H1 (cell line): Measurements from ENCODE around the gene LFNG. TPM values are rescaled to one million over a fixed set of nuclear protein-coding genes. Genes with fewer than 3 reads are reported as not detected.

Source experiments
- CTCF ChIA-PET: fragments of 300-600 bp; sonication (Branson Sonifier 250); formaldehyde crosslinking; loops from one replicate; lab custom pipeline; 2021; ENCODE audit not compliant: partially characterized antibody; lab: Charles Lee
- POLR2A ChIA-PET: fragments of 300-600 bp; sonication (Branson Sonifier 250); formaldehyde crosslinking; loops from one replicate; lab custom pipeline; 2021; ENCODE audit warnings: inconsistent platforms; ENCODE audit not compliant: partially characterized antibody; lab: Charles Lee
- DNase-seq, 2 experiments: peaks; one replicate each; pipeline versions ENCODE4 v3.0.0 to v3.0.0-alpha.2; 2010 to 2022; ENCODE audit warnings: low spot score in 2 of 2, low read depth in 1 of 2, mixed read lengths in 1 of 2
- FAIRE-seq: peaks from 2 replicates; lab custom pipeline; 2011; peaks lifted over from hg19 to GRCh38; lab: Jason Lieb, UNC
- H2AFZ ChIP-seq: 2 replicates; pipeline ENCODE4 v1.8.1; 2012; ENCODE audit warnings: low read length, inconsistent platforms
- H2AK5ac ChIP-seq: 2 replicates; pipeline ENCODE4 v1.6.1; 2013; ENCODE audit warnings: low read depth, low read length
- H2BK120ac ChIP-seq: replicated peaks from 2 replicates; pipeline ENCODE3; 2013; ENCODE audit warnings: low read depth, low read length, inconsistent platforms
- H2BK12ac ChIP-seq: 2 replicates; pipeline ENCODE4 v1.6.1; 2013; ENCODE audit warnings: low read depth, low read length
- H2BK15ac ChIP-seq: 2 replicates; pipeline ENCODE4 v1.6.1; 2013; ENCODE audit warnings: low read length
- H2BK20ac ChIP-seq: 2 replicates; pipeline ENCODE4 v1.6.1; 2013; ENCODE audit warnings: low read length
- H2BK5ac ChIP-seq: 2 replicates; pipeline ENCODE4 v1.6.1; 2013; ENCODE audit warnings: low read depth, low read length
- H3K14ac ChIP-seq: 2 replicates; pipeline ENCODE4 v1.6.1; 2013; ENCODE audit warnings: inconsistent platforms; ENCODE audit not compliant: insufficient read length
- H3K18ac ChIP-seq: 2 replicates; pipeline ENCODE4 v1.6.1; 2013; ENCODE audit warnings: low read length; ENCODE audit errors: extremely low read depth
- H3K23ac ChIP-seq: 2 replicates; pipeline ENCODE4 v1.6.1; 2013; ENCODE audit warnings: inconsistent platforms; ENCODE audit not compliant: insufficient read length
- H3K23me2 ChIP-seq: 2 replicates; pipeline ENCODE4 v1.6.1; 2013; ENCODE audit warnings: low read depth, low read length
- H3K27ac ChIP-seq: 2 replicates; pipeline ENCODE4 v1.6.1; 2011; ENCODE audit warnings: low read depth, low read length, inconsistent platforms
- H3K27me3 ChIP-seq, 4 experiments: replicated peaks in 1 of 4; 1 replicate in 1 of 4; 2 replicates in 3 of 4; pipeline versions ENCODE4 v1.6.1 to v1.8.1; 2011 to 2013; ENCODE audit warnings: low read length in 3 of 4, mild to moderate bottlenecking in 3 of 4, inconsistent platforms in 2 of 4, mixed read lengths in 2 of 4, moderate library complexity in 1 of 4; ENCODE audit not compliant: control insufficient read depth in 3 of 4, insufficient read depth in 3 of 4; ENCODE audit errors: extremely low read depth in 1 of 4
- H3K36me3 ChIP-seq, 4 experiments: 2 replicates each; pipeline versions ENCODE4 v1.6.1 to v1.8.1; 2011 to 2013; ENCODE audit warnings: mild to moderate bottlenecking in 4 of 4, low read length in 3 of 4, moderate library complexity in 2 of 4, control low read depth in 1 of 4, inconsistent platforms in 1 of 4; ENCODE audit not compliant: insufficient read depth in 4 of 4, control insufficient read depth in 2 of 4
- H3K4ac ChIP-seq: replicated peaks from 2 replicates; pipeline ENCODE3; 2013; ENCODE audit warnings: low read length, low read depth, mixed read lengths, inconsistent platforms; ENCODE audit not compliant: insufficient read length
- H3K4me1 ChIP-seq, 4 experiments: replicated peaks in 1 of 4; 1 replicate in 1 of 4; 2 replicates in 3 of 4; pipeline versions ENCODE4 v1.6.1 to v1.8.1; 2011 to 2013; ENCODE audit warnings: low read length in 3 of 4, inconsistent platforms in 2 of 4, mixed read lengths in 1 of 4; ENCODE audit not compliant: insufficient read depth in 4 of 4, control insufficient read depth in 3 of 4
- H3K4me2 ChIP-seq, 2 experiments: 2 replicates each; pipeline versions ENCODE4 v1.6.1 to v1.8.1; 2011 to 2013; ENCODE audit warnings: low read depth in 2 of 2, low read length in 2 of 2, control low read depth in 1 of 2, inconsistent platforms in 1 of 2, mild to moderate bottlenecking in 1 of 2; ENCODE audit not compliant: insufficient read depth in 1 of 2
- H3K4me3 ChIP-seq, 4 experiments: fragments of 200-600, 300-600 bp in 1 of 4; sonication (generic), shearing (Covaris generic), sonication (Bioruptor Twin) in 1 of 4; 2 replicates each; pipeline versions ENCODE4 v1.5.1 to v1.8.1; 2011 to 2016; ENCODE audit warnings: low read length in 4 of 4, low read depth in 3 of 4, control low read depth in 2 of 4, inconsistent platforms in 2 of 4, mild to moderate bottlenecking in 2 of 4, mixed read lengths in 1 of 4, moderate library complexity in 1 of 4; ENCODE audit not compliant: insufficient read depth in 2 of 4; ENCODE audit errors: extremely low read depth in 1 of 4
- H3K56ac ChIP-seq: replicated peaks from 2 replicates; pipeline ENCODE3; 2013; ENCODE audit warnings: low read depth, mild to moderate bottlenecking, mixed read lengths, low read length, inconsistent platforms; ENCODE audit not compliant: insufficient read length
- H3K79me1 ChIP-seq: 2 replicates; pipeline ENCODE4 v1.6.1; 2013; ENCODE audit warnings: low read depth, low read length, control low read depth
- H3K79me2 ChIP-seq, 2 experiments: 2 replicates each; pipeline versions ENCODE4 v1.6.1 to v1.8.1; 2012 to 2013; ENCODE audit warnings: low read length in 2 of 2, mild to moderate bottlenecking in 2 of 2, inconsistent platforms in 1 of 2; ENCODE audit not compliant: insufficient read depth in 2 of 2, control insufficient read depth in 1 of 2
- H3K9ac ChIP-seq, 4 experiments: replicated peaks in 1 of 4; 1 replicate in 1 of 4; 2 replicates in 3 of 4; pipeline versions ENCODE4 v1.6.1 to v1.8.1; 2011 to 2013; ENCODE audit warnings: low read depth in 3 of 4, low read length in 3 of 4, control low read depth in 2 of 4, mild to moderate bottlenecking in 2 of 4, moderate library complexity in 2 of 4, inconsistent platforms in 1 of 4; ENCODE audit errors: extremely low read depth in 1 of 4
- H3K9me3 ChIP-seq, 2 experiments: 2 replicates each; pipeline versions ENCODE4 v1.6.1 to v1.8.1; 2012 to 2013; ENCODE audit warnings: mild to moderate bottlenecking in 2 of 2, moderate library complexity in 2 of 2, control low read depth in 1 of 2, inconsistent platforms in 1 of 2, low read depth in 1 of 2, low read length in 1 of 2, mixed read lengths in 1 of 2; ENCODE audit not compliant: insufficient read depth in 2 of 2
- H4K20me1 ChIP-seq, 2 experiments: replicated peaks in 1 of 2; 2 replicates each; pipeline versions ENCODE3 to v1.8.1; 2011 to 2013; ENCODE audit warnings: inconsistent platforms in 2 of 2, low read length in 2 of 2, mild to moderate bottlenecking in 1 of 2; ENCODE audit not compliant: insufficient read depth in 2 of 2, control insufficient read depth in 1 of 2
- H4K5ac ChIP-seq: 2 replicates; pipeline ENCODE4 v1.6.1; 2013; ENCODE audit warnings: low read length, low read depth, mixed read lengths, inconsistent platforms; ENCODE audit not compliant: insufficient read length
- H4K8ac ChIP-seq: 2 replicates; pipeline ENCODE4 v1.8.0; 2013; ENCODE audit warnings: mild to moderate bottlenecking, moderate library complexity, low read length, inconsistent platforms; ENCODE audit not compliant: insufficient read depth; ENCODE audit errors: extremely low read depth
- H4K91ac ChIP-seq: replicated peaks from 2 replicates; pipeline ENCODE3; 2013; ENCODE audit warnings: low read length, mixed read lengths, inconsistent platforms; ENCODE audit not compliant: insufficient read length
- BCL11A ChIP-seq, 2 experiments: IDR thresholded peaks; one replicate each; pipeline ENCODE4 v1.6.1; 2011; ENCODE audit warnings: low read depth in 2 of 2, low read length in 2 of 2, mild to moderate bottlenecking in 2 of 2
- FOSL1 ChIP-seq: IDR thresholded peaks from 2 replicates; pipeline ENCODE4 v1.6.1; 2011; ENCODE audit warnings: mild to moderate bottlenecking, low read depth, low read length, moderate library complexity; ENCODE audit not compliant: insufficient read depth
- KDM1A ChIP-seq: fragments of 200-600, 300-600 bp; sonication (generic); IDR thresholded peaks from 2 replicates; pipeline ENCODE4 v1.7.1; 2016; ENCODE audit warnings: mild to moderate bottlenecking, low read length, borderline replicate concordance
- NANOG ChIP-seq: IDR thresholded peaks from 2 replicates; pipeline ENCODE4 v1.6.1; 2011; ENCODE audit warnings: low read length, low read depth, mild to moderate bottlenecking, inconsistent platforms; ENCODE audit not compliant: insufficient read depth, poor library complexity, severe bottlenecking
- RAD21 ChIP-seq, 2 experiments: IDR thresholded peaks in 1 of 2; conservative IDR thresholded peaks in 1 of 2; 2 replicates each; pipeline ENCODE4 v1.6.1; 2011; ENCODE audit warnings: low read depth in 2 of 2, low read length in 2 of 2, improper control_type of control experiment in 1 of 2, inconsistent platforms in 1 of 2, mild to moderate bottlenecking in 1 of 2, moderate library complexity in 1 of 2
- SIX5 ChIP-seq: IDR thresholded peaks from 2 replicates; pipeline ENCODE4 v1.6.1; 2011; ENCODE audit warnings: mild to moderate bottlenecking, low read depth, low read length
- TBP ChIP-seq: IDR thresholded peaks from 2 replicates; pipeline ENCODE4 v1.6.1; 2011; ENCODE audit warnings: low read depth, low read length, improper control_type of control experiment
- YY1 ChIP-seq: IDR thresholded peaks from 2 replicates; pipeline ENCODE4 v1.6.1; 2011; ENCODE audit warnings: low read depth, mild to moderate bottlenecking, low read length
- WGBS, 2 experiments: shearing (Covaris generic) in 1 of 2; methylation state at CpG; one replicate each; pipeline versions ENCODE4 v1.1.6 to v1.1.7; 2013 to 2015; ENCODE audit warnings: low lambda C conversion rate in 2 of 2, mixed read lengths in 2 of 2, inconsistent platforms in 1 of 2, low coverage in 1 of 2, missing lambda C conversion rate in 1 of 2; ENCODE audit not compliant: insufficient replicate concordance in 2 of 2, insufficient coverage in 1 of 2, insufficient read length in 1 of 2; ENCODE audit errors: extremely low coverage in 1 of 2, missing lambda C conversion rate in 1 of 2; 5-methylcytosine and 5-hydroxymethylcytosine counted together
- polyA plus RNA-seq, 7 experiments: library from polyadenylated mRNA; depleted of rRNA in 3 of 7; stranded (reverse) in 5 of 7; unstranded in 2 of 7; fragments of >200 nt in 5 of 7; fragments of 200-250 nt in 2 of 7; gene quantifications; 1 replicate in 5 of 7; 2 replicates in 1 of 7; 4 replicates in 1 of 7; pipeline versions ENCODE4 v1.2.1 to v1.2.3, GENCODE V29; 2011 to 2013; ENCODE audit warnings: missing spikeins in 2 of 7, mixed read lengths in 2 of 7
- total RNA-seq: library from RNA; stranded (reverse); fragmentation: NEBNext Ultra II Directional; extraction: Animal tissue kit (Norgen Biotek cat#: 25700); gene quantifications from 2 replicates; pipeline ENCODE4 v1.2.1, GENCODE V29; 2021
- TF ChIP-seq, protein P1 (sequence below), 3 experiments: IDR thresholded peaks; 1 replicate in 2 of 3; 2 replicates in 1 of 3; pipeline versions ENCODE4 v1.5.1 to v1.6.1; 2011; ENCODE audit warnings: low read length in 3 of 3, mild to moderate bottlenecking in 3 of 3, inconsistent platforms in 2 of 3, low read depth in 1 of 3, moderate library complexity in 1 of 3; ENCODE audit not compliant: insufficient read depth in 1 of 3; ENCODE audit errors: control extremely low read depth in 1 of 3

The LFNG gene
- total and polyA plus RNA-seq, 2 of the 8 experiments (the other 6 are each of a cell fraction or from before 2014, with no cell fraction given): 31.6 to 35.6 TPM

GRCh38 chr7:2482725-2483451, 36.7 kb upstream of the LFNG start:
- Histone ChIP-seq H3K4me1 (peaks cover 0 to 6% (median 2%) of the 10 kb centered on the region in 4 experiments; a peak in 4 of 7 replicates), H4K91ac (no peak overlapping the region), H3K36me3 (no peaks in the 10 kb centered on the region), H3K56ac (no peak overlapping the region), H4K8ac (no peak overlapping the region), H3K4me3 (no peak overlapping the region), H4K5ac (no peak overlapping the region), H3K9me3 (no peaks in the 10 kb centered on the region; a peak in 1 of 4 replicates), H3K4me2 (no peak overlapping the region), H2BK15ac (no peak overlapping the region), H2BK12ac (no peak overlapping the region), H2BK5ac (no peak overlapping the region), H3K79me2 (no peaks in the 10 kb centered on the region), H2AFZ (no peak overlapping the region), H3K23ac (no peak overlapping the region), H3K23me2 (no peaks in the 10 kb centered on the region; the same call in 1 of the 2 replicates), H2BK120ac (no peak overlapping the region), H3K9ac (no peak overlapping the region), H3K27me3 (no peaks in the 10 kb centered on the region), H3K18ac (no peak overlapping the region), H3K14ac (no peak overlapping the region), H2BK20ac (no peak overlapping the region), H3K79me1 (no peaks in the 10 kb centered on the region), H4K20me1 (no peaks in the 10 kb centered on the region), H3K27ac (no peak overlapping the region), H3K4ac (no peak overlapping the region), H2AK5ac (no peak overlapping the region)
- WGBS, 2 experiments: 88% methylated on average over 10 of the region's 10 CpGs; no CpG with 5 or more reads in 1 of the 2 experiments
- ChIA-PET CTCF (interaction anchor here (0.6 to 3.1 kb wide), 9 partner anchors 13 to 68 kb away, joined by 3 to 23 read pairs (median 4); no protein-coding TSS in a partner anchor), POLR2A (interaction anchor here (1.4 kb wide), 1 partner anchor 12 kb away, joined by 5 read pairs; no protein-coding TSS in a partner anchor)
- TF ChIP-seq KDM1A (peak; percentile 95), YY1 (peak; percentile 79), TBP (no peak), NANOG (no peak), SIX5 (no peak), FOSL1 (no peak), BCL11A (IDR thresholded peaks at IDR 0.05; ENCODE audit: low read depth in 2 of 2, low read length in 2 of 2) (no peak), RAD21 (IDR thresholded peaks at IDR 0.05 in 1 of 2, conservative IDR thresholded peaks at IDR 0.05 in 1 of 2; ENCODE audit: low read depth in 2 of 2, low read length in 2 of 2) (peak in 1 of 2 experiments; percentile 33; a peak in 1 of 4 replicates)
- TF ChIP-seq, protein P1, sequence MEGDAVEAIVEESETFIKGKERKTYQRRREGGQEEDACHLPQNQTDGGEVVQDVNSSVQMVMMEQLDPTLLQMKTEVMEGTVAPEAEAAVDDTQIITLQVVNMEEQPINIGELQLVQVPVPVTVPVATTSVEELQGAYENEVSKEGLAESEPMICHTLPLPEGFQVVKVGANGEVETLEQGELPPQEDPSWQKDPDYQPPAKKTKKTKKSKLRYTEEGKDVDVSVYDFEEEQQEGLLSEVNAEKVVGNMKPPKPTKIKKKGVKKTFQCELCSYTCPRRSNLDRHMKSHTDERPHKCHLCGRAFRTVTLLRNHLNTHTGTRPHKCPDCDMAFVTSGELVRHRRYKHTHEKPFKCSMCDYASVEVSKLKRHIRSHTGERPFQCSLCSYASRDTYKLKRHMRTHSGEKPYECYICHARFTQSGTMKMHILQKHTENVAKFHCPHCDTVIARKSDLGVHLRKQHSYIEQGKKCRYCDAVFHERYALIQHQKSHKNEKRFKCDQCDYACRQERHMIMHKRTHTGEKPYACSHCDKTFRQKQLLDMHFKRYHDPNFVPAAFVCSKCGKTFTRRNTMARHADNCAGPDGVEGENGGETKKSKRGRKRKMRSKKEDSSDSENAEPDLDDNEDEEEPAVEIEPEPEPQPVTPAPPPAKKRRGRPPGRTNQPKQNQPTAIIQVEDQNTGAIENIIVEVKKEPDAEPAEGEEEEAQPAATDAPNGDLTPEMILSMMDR (IDR thresholded peaks at IDR 0.05; ENCODE audit: control extremely low read depth in 1 of 3, insufficient read depth in 1 of 3, low read depth in 1 of 3, low read length in 3 of 3): peak in 1 of 3 experiments; percentile 40; a peak in 1 of 4 replicates
- FAIRE-seq (no peak), DNase-seq (no peak)
